GM15510 (cell line): ENCODE data around the gene FGD3.

ENCODE experiments used
- POLR2A ChIP-seq: IDR thresholded peaks from 3 replicates; pipeline ENCODE4 v1.6.1; 2011; ENCODE audit warnings: borderline replicate concordance; ENCODE audit not compliant: insufficient read length; ENCODE audit errors: extremely low read depth

FGD3 gene

GRCh38 chr9:93026640-93027039, 79.3 kb downstream of the FGD3 start:
- no peak for TF ChIP-seq POLR2A

DNA sequence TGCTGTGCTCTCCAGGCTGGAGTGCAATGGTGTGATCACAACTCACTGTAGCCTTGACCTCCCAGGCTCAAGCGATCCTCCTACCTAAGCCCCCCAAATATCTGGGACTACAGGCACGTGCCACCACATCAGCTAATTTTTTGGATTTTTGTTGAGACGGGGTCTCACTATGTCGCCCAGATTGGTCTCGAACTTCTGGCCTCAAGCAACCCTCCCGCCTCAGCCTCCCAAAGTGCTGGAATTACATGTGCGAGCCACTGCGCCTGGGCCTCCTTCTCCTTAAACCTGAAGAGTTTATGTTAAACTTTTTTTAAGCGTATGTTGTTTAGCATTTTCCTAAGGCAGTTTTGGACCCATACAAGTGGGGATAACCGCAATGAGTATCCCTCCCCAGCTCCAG, 80.4 kb downstream of the FGD3 start:
- TF ChIP-seq POLR2A, result no peak

DNA sequence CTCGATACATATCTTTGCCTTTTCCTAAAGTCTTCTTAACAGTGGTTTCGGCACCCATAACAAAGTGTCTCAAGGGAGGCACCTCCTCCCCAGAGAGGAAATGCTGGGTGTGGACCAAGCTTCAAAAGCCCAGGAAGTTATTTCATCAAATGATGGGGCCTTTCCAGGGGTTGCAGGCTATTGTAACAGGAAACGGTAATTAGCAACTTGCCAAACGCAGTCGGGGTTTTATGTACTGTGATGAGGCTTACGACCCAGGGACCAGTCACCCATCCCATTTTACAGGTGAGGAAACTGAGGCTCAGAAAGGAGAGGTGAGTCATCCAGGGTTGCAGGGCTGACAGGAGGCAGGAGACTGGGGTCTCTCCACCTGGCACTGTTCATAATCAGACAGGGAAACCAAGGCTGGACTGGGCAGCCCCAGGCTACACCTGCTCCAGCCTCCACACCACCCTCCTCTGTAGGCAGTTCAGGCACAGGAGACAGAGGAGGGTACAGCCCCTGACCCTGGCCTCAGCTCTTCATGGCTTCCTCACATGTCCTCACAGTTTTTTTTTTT, 81.2 kb downstream of the FGD3 start:
- TF ChIP-seq POLR2A, result no peak

GRCh38 chr9:93030642-93031628, 83.6 kb downstream of the FGD3 start:
- no peak for TF ChIP-seq POLR2A

DNA sequence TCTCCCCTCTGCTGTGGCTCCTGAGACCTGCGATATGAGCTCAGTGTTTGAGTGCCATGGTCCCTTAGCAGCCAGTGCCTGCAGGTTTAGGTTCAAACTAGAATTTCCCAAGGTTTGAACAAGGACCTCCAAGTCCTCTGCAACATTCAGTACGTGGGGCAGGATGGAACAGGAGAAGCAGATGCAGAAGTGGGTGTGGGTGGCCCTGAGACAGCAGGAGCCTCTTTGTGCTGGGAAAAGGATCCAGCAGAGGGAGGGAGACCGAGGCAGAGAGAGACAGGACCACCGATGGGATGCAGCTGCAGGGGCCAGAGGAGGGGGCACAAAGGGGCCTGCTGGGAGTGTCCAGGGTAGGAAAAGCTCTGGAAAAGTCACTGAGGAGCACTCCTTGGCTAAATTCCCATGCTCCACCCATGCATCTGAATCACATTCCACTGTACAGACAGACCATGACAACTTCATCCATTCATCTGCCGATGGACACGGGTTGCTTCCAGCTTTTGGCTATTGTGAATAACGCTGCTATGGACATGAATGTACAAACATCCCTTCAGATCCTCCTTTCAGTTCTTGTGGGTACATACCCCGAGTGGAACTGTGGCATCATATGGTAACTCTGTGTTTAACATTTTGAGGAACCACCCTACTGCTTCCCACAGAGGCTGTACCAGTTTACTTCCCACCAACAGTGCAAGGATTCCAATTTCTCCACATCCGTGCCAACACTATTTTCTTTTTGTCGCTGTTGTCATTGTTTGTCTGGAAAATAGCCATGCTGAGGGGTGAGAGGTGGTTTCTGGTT, 84.5 kb downstream of the FGD3 start:
- TF ChIP-seq POLR2A, result no peak

DNA sequence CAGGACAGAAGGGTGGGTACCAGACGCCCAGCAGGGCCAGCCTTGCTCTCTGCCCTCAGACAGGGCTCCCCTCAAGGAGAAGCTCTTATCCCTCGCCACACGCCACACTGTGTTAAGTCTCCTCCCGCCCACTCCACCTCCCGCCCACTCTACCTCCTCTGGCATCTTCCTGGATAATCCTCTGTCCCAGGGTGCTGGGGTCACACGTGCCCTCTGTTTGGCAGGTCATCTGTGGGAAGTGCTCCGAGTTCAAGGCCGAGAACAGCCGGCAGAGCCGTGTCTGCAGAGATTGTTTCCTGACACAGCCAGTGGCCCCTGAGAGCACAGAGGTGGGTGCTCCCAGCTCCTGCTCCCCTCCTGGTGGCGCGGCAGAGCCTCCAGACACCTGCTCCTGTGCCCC, 85.2 kb downstream of the FGD3 start:
- no peak for TF ChIP-seq POLR2A

- TF ChIP-seq POLR2A, result no peak
Observed at GRCh38 chr9:93033531-93033930, 86.2 kb downstream of the FGD3 start.

DNA sequence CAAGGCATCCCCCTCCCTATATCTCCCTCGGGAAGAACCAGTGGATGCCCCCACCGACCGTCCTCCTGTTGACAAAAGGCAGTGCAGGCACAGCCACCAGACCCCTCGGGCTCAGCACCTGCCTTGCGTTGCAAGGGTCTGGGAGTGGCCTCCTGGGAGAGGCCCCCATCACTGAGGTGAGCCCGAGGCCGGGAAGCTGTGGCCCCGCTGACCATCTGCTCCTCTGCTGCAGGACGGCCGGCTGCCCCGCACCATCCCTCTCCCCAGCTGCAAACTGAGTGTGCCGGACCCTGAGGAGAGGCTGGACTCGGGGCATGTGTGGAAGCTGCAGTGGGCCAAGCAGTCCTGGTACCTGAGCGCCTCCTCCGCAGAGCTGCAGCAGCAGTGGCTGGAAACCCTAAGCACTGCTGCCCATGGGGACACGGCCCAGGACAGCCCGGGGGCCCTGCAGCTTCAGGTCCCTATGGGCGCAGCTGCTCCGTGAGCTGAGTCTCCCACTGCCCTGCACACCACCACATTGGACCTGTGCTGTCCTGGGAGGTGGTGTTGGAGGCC, 87.9 kb downstream of the FGD3 start:
- TF ChIP-seq POLR2A, result no peak

DNA sequence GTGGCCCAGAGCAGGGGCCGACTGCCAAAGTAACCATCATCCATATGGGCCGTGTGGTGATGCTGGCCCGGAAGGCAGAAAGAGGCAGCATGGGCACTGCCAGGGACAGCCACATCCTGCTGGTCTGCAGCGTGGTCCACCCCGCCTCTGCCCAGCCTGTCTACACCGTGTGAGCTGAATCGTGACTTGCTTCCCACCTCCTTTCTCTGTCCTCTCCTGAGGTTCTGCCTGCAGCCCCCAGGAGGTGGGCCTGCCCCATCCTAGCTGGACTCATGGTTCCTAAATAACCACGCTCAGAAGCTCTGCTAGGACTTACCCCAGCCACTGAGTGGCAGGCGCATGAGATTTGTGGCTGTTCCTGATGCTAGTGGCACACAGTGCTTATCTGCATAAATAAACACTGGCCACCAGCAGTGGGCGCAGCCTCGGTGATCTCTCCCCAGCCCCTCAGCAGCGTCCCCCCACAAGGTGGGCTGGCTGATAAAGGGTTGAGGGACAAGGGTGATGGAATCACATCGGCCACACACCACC, 88.6 kb downstream of the FGD3 start:
- TF ChIP-seq POLR2A, result no peak

DNA sequence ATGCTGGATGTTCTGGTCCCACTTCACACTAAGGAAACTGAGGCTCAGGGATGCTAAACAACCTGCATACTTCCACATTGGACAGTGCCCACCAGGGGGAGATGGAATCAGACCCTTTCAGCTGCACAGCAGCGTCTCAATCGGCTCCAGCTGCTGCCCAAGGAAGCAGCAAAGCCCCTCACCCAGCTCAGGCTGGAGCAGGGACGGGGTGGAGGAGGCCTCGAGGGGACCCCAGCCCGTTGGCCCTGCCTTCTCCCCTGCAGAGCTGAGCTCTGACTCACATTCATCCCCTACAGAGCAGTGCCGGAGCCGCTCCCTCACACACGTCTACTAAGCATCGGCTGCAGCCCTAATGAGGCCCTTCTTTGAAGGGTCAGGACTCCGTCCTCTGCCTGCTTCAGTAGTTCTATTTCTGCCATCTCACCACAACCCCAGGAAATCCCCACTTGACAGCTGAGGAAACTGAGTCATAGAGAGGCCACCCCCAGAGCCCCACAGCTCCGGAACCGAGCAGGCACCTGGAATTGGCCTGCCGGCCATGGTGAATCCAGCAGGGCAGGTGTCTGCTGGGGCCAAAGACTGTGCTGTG, 89.7 kb downstream of the FGD3 start:
- no peak for TF ChIP-seq POLR2A

- no peak for TF ChIP-seq POLR2A
Observed at GRCh38 chr9:93037476-93037971, 90.2 kb downstream of the FGD3 start.

DNA sequence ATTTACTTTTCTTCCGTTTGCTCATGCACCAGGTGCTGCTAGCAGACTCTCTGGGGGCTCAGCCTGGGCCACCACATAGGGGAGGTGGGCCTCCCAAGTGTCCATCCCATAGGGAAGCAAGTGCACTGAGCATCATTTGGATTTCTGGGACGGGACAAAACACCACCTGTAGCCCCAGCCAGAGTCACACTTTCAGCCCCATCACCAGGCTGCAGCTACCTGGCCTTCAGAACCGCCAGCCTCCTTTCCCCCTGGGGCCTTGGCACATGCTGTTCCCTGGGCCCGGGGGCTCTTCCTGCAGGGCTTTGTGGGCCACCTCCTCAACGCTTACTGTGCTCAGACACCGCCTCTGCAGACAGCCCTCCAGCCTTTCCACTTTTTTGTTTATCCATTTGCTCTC, 91.6 kb downstream of the FGD3 start:
- TF ChIP-seq POLR2A, result no peak

DNA sequence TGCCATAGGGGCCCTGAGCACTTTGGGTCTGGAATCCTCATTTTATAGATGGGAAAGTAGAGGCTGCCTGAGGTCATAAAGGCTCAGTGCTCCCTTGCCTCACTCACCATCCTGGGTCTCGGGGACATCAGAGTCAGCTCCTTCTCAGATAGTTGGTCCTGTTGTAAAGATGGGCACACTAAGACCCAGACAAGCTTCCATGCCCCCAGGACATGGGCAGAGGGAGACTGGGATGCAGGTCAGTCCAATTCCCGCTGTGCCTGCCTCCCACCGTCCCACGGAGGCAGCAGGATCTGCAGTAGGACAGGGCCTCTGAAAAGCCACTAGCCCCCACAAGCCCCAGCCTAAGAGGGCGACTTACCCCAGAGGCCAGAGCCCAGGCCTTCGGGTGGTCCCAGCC, 92.1 kb downstream of the FGD3 start:
- no peak for TF ChIP-seq POLR2A

- TF ChIP-seq POLR2A, result no peak
Observed at GRCh38 chr9:93039976-93040375, 92.7 kb downstream of the FGD3 start.
